Measurements from ENCODE around the gene DDX23. TPM values are rescaled to one million over a fixed set of nuclear protein-coding genes. Genes with fewer than 3 reads are reported as not detected.

The DDX23 gene
- polyA plus RNA-seq, 1 of the 3 experiments (the other 2 are of a cell fraction): 50.4 TPM

DNA sequence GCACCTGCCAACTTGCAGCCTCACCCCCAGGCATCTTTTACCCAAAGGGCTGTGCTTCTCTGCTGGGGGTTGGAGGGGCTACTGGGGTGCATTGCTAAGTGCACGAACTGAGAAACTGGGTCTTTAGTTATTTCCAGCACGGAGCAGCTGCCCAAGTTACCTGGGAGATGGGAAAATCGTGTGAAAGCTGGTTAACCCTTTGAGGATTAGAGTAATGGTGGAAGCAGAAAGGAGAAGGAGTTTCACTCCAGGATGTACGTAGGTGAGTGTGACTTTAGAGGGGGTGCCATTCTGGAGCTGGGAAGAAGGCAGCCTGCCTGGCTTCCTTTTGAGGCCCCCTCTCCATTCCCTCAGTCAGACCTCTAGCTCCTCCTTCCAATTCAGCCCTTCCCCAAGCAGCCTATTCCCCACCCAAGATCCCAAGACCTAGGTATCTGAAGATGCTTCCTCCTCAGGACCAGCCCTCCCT lies 62.1 kb downstream of the DDX23 start:
- POLR2A ChIA-PET: interaction anchor here (1.4 kb wide), 1 partner anchor 10 kb away, joined by 4 read pairs; no protein-coding TSS in a partner anchor
- H3K79me2 ChIP-seq (ENCODE audit: insufficient read depth): peaks cover 37% of the 10 kb centered on the region
- peak overlapping the region; percentile 50 for H2AFZ ChIP-seq (ENCODE audit: low read depth)
- WGBS (ENCODE audit: low lambda C conversion rate): 48% methylated on average over 4 of the region's 4 CpGs
- H3K9me2 ChIP-seq: no peaks in the 10 kb centered on the region
- H3K4me1 ChIP-seq (ENCODE audit: control insufficient read depth in 1 of 2, insufficient read depth in 2 of 2, low read depth in 1 of 2, low read length in 1 of 2): peaks cover 0 to 19% of the 10 kb centered on the region in 2 experiments; a peak in 1 of 4 replicates
- H3K9ac ChIP-seq: 0 out of 2 replicates have a peak overlapping the region, but pooled peaks have one; percentile 83
- no peaks in the 10 kb centered on the region for H4K20me1 ChIP-seq (ENCODE audit: insufficient read depth)
- H3K9me3 ChIP-seq: no peaks in the 10 kb centered on the region
- peak overlapping the region in 1 of 2 experiments; percentile 69; a peak in 2 of 4 replicates for H3K4me3 ChIP-seq (ENCODE audit: low read depth in 2 of 2, low read length in 1 of 2)
- no peak overlapping the region; a peak in 1 of 4 replicates for H3K27ac ChIP-seq (ENCODE audit: low read depth in 2 of 2, low read length in 1 of 2)
- TF ChIP-seq RCOR1 (IDR thresholded peaks at IDR 0.05; ENCODE audit: low read length) (no peak), MEF2A (IDR thresholded peaks at IDR 0.05; ENCODE audit: borderline replicate concordance, low read depth) (no peak)
- TF ChIP-seq, protein P1, sequence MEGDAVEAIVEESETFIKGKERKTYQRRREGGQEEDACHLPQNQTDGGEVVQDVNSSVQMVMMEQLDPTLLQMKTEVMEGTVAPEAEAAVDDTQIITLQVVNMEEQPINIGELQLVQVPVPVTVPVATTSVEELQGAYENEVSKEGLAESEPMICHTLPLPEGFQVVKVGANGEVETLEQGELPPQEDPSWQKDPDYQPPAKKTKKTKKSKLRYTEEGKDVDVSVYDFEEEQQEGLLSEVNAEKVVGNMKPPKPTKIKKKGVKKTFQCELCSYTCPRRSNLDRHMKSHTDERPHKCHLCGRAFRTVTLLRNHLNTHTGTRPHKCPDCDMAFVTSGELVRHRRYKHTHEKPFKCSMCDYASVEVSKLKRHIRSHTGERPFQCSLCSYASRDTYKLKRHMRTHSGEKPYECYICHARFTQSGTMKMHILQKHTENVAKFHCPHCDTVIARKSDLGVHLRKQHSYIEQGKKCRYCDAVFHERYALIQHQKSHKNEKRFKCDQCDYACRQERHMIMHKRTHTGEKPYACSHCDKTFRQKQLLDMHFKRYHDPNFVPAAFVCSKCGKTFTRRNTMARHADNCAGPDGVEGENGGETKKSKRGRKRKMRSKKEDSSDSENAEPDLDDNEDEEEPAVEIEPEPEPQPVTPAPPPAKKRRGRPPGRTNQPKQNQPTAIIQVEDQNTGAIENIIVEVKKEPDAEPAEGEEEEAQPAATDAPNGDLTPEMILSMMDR (IDR thresholded peaks at IDR 0.05): no peak
- TF ChIP-seq, protein P2, sequence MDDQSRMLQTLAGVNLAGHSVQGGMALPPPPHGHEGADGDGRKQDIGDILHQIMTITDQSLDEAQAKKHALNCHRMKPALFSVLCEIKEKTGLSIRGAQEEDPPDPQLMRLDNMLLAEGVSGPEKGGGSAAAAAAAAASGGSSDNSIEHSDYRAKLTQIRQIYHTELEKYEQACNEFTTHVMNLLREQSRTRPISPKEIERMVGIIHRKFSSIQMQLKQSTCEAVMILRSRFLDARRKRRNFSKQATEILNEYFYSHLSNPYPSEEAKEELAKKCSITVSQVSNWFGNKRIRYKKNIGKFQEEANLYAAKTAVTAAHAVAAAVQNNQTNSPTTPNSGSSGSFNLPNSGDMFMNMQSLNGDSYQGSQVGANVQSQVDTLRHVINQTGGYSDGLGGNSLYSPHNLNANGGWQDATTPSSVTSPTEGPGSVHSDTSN (IDR thresholded peaks at IDR 0.05): no peak
- H3K4me2 ChIP-seq: peak overlapping the region; percentile 95; the same call in 1 of the 2 replicates
- no peak for DNase-seq
- no peaks in the 10 kb centered on the region for H3K27me3 ChIP-seq (ENCODE audit: insufficient read depth)
- CTCF ChIA-PET: interaction anchor here (0.8 to 15.6 kb wide), 6 partner anchors 8 to 63 kb away, joined by 3 to 234 read pairs (median 3); no protein-coding TSS in a partner anchor
- no peaks in the 10 kb centered on the region for H3F3A ChIP-seq (replicated peaks; ENCODE audit: insufficient read depth)
- no peaks in the 10 kb centered on the region for H3K36me3 ChIP-seq (replicated peaks in 1 of 2; ENCODE audit: control insufficient read depth in 1 of 2, insufficient read depth in 2 of 2, low read length in 1 of 2)

DNA sequence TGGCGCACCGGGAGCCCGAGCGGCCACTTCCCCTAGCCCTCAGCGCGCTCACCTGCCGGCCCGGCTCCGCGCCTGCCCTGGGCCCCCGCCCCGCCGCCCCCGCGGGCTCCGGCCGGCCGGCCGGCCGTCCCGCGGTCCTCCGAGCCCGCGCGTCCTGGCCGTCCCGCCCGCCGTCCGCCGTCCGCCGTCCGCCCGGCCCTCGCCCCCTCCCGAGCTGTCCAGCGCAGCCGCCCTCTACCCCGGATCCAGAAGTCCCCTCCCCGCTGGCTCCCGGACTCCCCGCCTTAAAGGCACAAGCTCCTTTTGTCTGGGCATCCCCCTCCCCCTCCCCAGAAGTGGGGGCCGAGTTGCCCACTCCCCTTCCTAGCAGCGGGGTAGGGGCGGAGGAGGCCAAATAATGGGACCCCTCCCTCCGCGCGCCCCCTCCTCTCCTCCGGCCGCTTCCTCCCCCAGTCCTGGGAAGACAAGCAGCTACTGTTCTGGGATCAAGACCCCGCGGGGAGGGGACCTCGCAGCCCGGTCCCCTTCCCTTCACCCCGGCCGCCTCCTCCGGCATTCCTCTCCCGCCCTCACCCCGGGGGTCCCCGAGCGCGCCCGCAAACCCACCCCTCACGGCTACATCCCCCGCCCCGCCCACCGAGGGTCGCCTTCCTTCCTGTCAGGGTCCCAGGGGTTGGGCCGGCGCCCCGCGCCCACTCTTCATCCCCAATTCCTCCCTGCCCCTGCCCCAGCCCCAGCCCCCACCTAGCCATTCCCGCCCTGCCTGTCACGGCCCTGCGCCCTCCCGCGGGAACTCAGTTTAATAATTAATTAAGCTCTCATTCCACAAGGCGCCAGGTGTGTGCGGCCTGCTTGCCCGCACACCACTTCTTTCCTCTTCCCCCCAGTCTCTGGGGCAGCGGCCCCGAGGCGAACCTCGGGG lies 62.8 kb downstream of the DDX23 start, which contains the start of gene ADCY6:
Gene ADCY6, minus strand, starts transcription at position 236 of the 922 bp plus-strand sequence. CDS start 5,655 bp downstream, outside the sequence.
- Histone ChIP-seq H3K9ac (peak within 1 kb of the TSS; percentile 83), H4K20me1 (ENCODE audit: insufficient read depth) (no peaks in the 10 kb centered on the region), H3K27me3 (ENCODE audit: insufficient read depth) (no peaks in the 10 kb centered on the region), H3K9me3 (no peaks in the 10 kb centered on the region), H3K79me2 (ENCODE audit: insufficient read depth) (peaks cover 44% of the 10 kb centered on the region), H3K27ac (ENCODE audit: low read depth in 2 of 2, low read length in 1 of 2) (peak within 1 kb of the TSS; percentile 33 to 72; a peak in 3 of 4 replicates), H3K36me3 (replicated peaks in 1 of 2; ENCODE audit: control insufficient read depth in 1 of 2, insufficient read depth in 2 of 2, low read length in 1 of 2) (no peaks in the 10 kb centered on the region), H3K4me1 (ENCODE audit: control insufficient read depth in 1 of 2, insufficient read depth in 2 of 2, low read depth in 1 of 2, low read length in 1 of 2) (peaks cover 0 to 19% of the 10 kb centered on the region in 2 experiments; a peak in 1 of 4 replicates), H3F3A (replicated peaks; ENCODE audit: insufficient read depth) (no peaks in the 10 kb centered on the region), H3K9me2 (no peaks in the 10 kb centered on the region), H3K4me2 (peak within 1 kb of the TSS; percentile 95), H2AFZ (ENCODE audit: low read depth) (peak within 1 kb of the TSS; percentile 98; the same call in 1 of the 2 replicates), H3K4me3 (ENCODE audit: low read depth in 2 of 2, low read length in 1 of 2) (peak within 1 kb of the TSS; percentile 69 to 82)
- DNase-seq: peak; percentile 96
- 2% methylated on average over 63 of the region's 86 CpGs for WGBS (ENCODE audit: low lambda C conversion rate)
- POLR2A ChIA-PET: interaction anchor here (0.5 to 1.4 kb wide), 3 partner anchors 9 to 1047 kb away, joined by 3 to 4 read pairs (median 3); partner anchors contain the start of gene DDX23
- CTCF ChIA-PET: interaction anchor here (0.9 to 15.6 kb wide), 7 partner anchors 7 to 64 kb away, joined by 3 to 234 read pairs (median 3); no protein-coding TSS in a partner anchor
- peak; percentile 77 for TF ChIP-seq GABPA (IDR thresholded peaks at IDR 0.05; ENCODE audit: low read depth)
- peak; percentile 82 for TF ChIP-seq CHD2 (IDR thresholded peaks at IDR 0.05; ENCODE audit: low read length, partially characterized antibody)
- no peak for TF ChIP-seq TEAD4 (IDR thresholded peaks at IDR 0.05; ENCODE audit: borderline replicate concordance, insufficient read depth)
- TF ChIP-seq FOSL2 (IDR thresholded peaks at IDR 0.05; ENCODE audit: borderline replicate concordance, low read depth): no peak
- peak; percentile 55 for TF ChIP-seq NRF1 (IDR thresholded peaks at IDR 0.05; ENCODE audit: low read depth, low read length)
- no peak for TF ChIP-seq EZH2phosphoT487 (IDR thresholded peaks at IDR 0.05; ENCODE audit: borderline replicate concordance, low read depth)
- TF ChIP-seq, protein P3, sequence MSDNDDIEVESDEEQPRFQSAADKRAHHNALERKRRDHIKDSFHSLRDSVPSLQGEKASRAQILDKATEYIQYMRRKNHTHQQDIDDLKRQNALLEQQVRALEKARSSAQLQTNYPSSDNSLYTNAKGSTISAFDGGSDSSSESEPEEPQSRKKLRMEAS (IDR thresholded peaks at IDR 0.05; ENCODE audit: low read depth): peak; percentile 44; the same call in 1 of the 2 replicates
- TF ChIP-seq RAD21 (IDR thresholded peaks at IDR 0.05; ENCODE audit: low read length): no peak
- no peak for TF ChIP-seq MEF2A (IDR thresholded peaks at IDR 0.05; ENCODE audit: borderline replicate concordance, low read depth)
- TF ChIP-seq YY1 (IDR thresholded peaks at IDR 0.05; ENCODE audit: low read depth): no peak
- no peak for TF ChIP-seq JUND (IDR thresholded peaks at IDR 0.05)
- TF ChIP-seq, protein P4, sequence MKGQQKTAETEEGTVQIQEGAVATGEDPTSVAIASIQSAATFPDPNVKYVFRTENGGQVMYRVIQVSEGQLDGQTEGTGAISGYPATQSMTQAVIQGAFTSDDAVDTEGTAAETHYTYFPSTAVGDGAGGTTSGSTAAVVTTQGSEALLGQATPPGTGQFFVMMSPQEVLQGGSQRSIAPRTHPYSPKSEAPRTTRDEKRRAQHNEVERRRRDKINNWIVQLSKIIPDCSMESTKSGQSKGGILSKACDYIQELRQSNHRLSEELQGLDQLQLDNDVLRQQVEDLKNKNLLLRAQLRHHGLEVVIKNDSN (IDR thresholded peaks at IDR 0.05; ENCODE audit: borderline replicate concordance, low read depth): no peak
- TF ChIP-seq, protein P5, sequence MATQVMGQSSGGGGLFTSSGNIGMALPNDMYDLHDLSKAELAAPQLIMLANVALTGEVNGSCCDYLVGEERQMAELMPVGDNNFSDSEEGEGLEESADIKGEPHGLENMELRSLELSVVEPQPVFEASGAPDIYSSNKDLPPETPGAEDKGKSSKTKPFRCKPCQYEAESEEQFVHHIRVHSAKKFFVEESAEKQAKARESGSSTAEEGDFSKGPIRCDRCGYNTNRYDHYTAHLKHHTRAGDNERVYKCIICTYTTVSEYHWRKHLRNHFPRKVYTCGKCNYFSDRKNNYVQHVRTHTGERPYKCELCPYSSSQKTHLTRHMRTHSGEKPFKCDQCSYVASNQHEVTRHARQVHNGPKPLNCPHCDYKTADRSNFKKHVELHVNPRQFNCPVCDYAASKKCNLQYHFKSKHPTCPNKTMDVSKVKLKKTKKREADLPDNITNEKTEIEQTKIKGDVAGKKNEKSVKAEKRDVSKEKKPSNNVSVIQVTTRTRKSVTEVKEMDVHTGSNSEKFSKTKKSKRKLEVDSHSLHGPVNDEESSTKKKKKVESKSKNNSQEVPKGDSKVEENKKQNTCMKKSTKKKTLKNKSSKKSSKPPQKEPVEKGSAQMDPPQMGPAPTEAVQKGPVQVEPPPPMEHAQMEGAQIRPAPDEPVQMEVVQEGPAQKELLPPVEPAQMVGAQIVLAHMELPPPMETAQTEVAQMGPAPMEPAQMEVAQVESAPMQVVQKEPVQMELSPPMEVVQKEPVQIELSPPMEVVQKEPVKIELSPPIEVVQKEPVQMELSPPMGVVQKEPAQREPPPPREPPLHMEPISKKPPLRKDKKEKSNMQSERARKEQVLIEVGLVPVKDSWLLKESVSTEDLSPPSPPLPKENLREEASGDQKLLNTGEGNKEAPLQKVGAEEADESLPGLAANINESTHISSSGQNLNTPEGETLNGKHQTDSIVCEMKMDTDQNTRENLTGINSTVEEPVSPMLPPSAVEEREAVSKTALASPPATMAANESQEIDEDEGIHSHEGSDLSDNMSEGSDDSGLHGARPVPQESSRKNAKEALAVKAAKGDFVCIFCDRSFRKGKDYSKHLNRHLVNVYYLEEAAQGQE (IDR thresholded peaks at IDR 0.05; ENCODE audit: low read depth, low read length): no peak; the same call in 1 of the 2 replicates

Data from SK-N-SH (cell line).